Activated naive CD8-positive, alpha-beta T cell treated with anti-CD3 and anti-CD28 coated beads, Interleukin-2, amount 50 U/mL, for 24 hours (primary cell): ENCODE measurements around the gene MLLT6.
A peak's percentile ranks its signal among the peaks of the same experiment; 100 is the strongest.
"Not testable (repeated sequence)": the region's sequence is repeated elsewhere in the genome, so short reads cannot be mapped to it uniquely, and the experiment has no call there.

Experiments
- ATAC-seq: fragments of 150-1000 bp; cut with Tn5 transposase; one replicate; pipeline ENCODE4 v1.10.0; 2021
- DNase-seq: peaks from one replicate; pipeline ENCODE4 v3.0.0; 2021
- H3K27ac Mint-ChIP-seq: one replicate; pipeline ENCODE4 v1.8.0; 2021; ENCODE audit warnings: mild to moderate bottlenecking, mixed read lengths
- H3K27me3 Mint-ChIP-seq: one replicate; pipeline ENCODE4 v1.8.0; 2021; ENCODE audit warnings: mixed read lengths
- H3K36me3 Mint-ChIP-seq: one replicate; pipeline ENCODE4 v1.8.0; 2021; ENCODE audit warnings: low read depth, mixed read lengths
- H3K4me1 Mint-ChIP-seq: one replicate; pipeline ENCODE4 v1.8.0; 2021; ENCODE audit warnings: mixed read lengths
- H3K4me3 Mint-ChIP-seq: one replicate; pipeline ENCODE4 v1.8.0; 2021; ENCODE audit warnings: mild to moderate bottlenecking, moderate library complexity, mixed read lengths
- H3K9me3 Mint-ChIP-seq: one replicate; pipeline ENCODE4 v1.8.0; 2021; ENCODE audit warnings: mixed read lengths

MLLT6 gene

GRCh38 chr17:38720941-38721340 is 15.9 kb downstream of the MLLT6 start:
- H3K36me3 Mint-ChIP-seq: peaks cover 30% of the 10 kb centered on the region
- no peak for ATAC-seq
- no peak for DNase-seq
- H3K27me3 Mint-ChIP-seq: no peaks in the 10 kb centered on the region
- no peak overlapping the region for H3K4me3 Mint-ChIP-seq
- H3K4me1 Mint-ChIP-seq: peaks cover 36% of the 10 kb centered on the region
- H3K9me3 Mint-ChIP-seq: no peaks in the 10 kb centered on the region
- H3K27ac Mint-ChIP-seq: no peak overlapping the region

DNA sequence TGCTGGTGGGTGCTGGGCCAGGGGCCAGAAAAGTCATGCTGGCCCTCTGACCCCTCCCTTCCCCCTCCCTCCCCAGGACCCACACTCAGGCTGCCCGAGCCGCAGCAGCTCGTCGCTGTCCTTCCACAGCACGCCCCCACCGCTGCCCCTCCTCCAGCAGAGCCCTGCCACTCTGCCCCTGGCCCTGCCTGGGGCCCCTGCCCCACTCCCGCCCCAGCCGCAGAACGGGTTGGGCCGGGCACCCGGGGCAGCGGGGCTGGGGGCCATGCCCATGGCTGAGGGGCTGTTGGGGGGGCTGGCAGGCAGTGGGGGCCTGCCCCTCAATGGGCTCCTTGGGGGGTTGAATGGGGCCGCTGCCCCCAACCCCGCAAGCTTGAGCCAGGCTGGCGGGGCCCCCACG is 16.7 kb downstream of the MLLT6 start:
- ATAC-seq: no peak
- Mint-ChIP-seq H3K27me3 (no peaks in the 10 kb centered on the region), H3K4me1 (peaks cover 42% of the 10 kb centered on the region), H3K36me3 (peaks cover 30% of the 10 kb centered on the region), H3K4me3 (no peak overlapping the region), H3K27ac (no peak overlapping the region), H3K9me3 (no peaks in the 10 kb centered on the region)
- DNase-seq: no peak

GRCh38 chr17:38724337-38724988 is 19.4 kb downstream of the MLLT6 start:
- H3K4me1 Mint-ChIP-seq: peaks cover 64% of the 10 kb centered on the region
- no peaks in the 10 kb centered on the region for H3K27me3 Mint-ChIP-seq
- peaks cover 7% of the 10 kb centered on the region for H3K9me3 Mint-ChIP-seq
- no peak for ATAC-seq
- no peak overlapping the region for H3K4me3 Mint-ChIP-seq
- H3K27ac Mint-ChIP-seq: peak overlapping the region; percentile 42
- DNase-seq: no peak
- H3K36me3 Mint-ChIP-seq: peaks cover 29% of the 10 kb centered on the region

DNA sequence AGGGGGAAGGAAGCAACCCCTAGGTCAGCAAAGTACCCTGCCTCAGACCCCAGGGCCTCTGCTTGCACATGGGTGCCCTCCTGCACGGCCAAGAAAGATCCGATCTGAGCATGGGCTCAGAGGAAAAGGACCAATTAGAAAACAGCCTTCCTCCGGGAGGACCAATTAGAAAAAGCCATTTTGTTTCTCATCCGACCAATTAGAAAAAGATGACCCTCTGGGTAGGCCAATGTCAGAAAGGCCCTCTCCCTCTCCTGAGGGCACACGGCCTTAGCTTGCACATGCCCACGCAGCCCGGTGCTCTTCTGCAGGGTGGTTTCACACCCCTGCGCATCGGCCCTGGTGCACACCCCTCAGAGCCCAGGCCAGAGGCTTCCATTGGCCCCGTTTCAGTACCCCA is 20.0 kb downstream of the MLLT6 start:
- peaks cover 65% of the 10 kb centered on the region for H3K4me1 Mint-ChIP-seq

DNA sequence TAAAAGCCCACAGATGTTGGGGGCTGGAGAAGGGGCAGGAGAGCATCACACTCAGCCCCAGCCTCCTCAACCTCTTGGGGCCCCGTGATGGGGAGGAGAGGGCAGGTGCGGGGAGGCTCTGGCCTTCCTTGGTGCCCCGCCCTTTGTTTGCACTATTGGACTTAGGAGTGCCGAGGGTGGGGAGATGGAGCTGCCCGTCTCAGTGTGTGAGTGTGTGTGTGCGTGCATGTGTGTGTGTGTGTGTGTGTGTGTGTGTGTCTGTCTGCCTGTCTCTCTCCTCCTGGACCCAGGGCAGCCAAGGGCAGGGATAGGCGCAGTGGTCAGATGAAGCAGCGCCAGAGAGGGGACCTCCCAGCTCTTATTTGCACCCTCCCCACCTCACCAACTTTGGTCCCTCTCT is 21.1 kb downstream of the MLLT6 start:
- H3K27me3 Mint-ChIP-seq, DNase-seq, H3K4me3 Mint-ChIP-seq, ATAC-seq, H3K9me3 Mint-ChIP-seq: not testable (repeated sequence)
- peak overlapping the region; percentile 68 for H3K27ac Mint-ChIP-seq
- peaks cover 67% of the 10 kb centered on the region for H3K4me1 Mint-ChIP-seq
- H3K36me3 Mint-ChIP-seq: peaks cover 27% of the 10 kb centered on the region

More for the DNA sequence above, 20.0 kb downstream of the MLLT6 start:
- H3K27me3 Mint-ChIP-seq: no peaks in the 10 kb centered on the region
- DNase-seq (no peak), ATAC-seq (no peak)
- H3K9me3 Mint-ChIP-seq: peaks cover 7% of the 10 kb centered on the region
- H3K4me3 Mint-ChIP-seq: no peak overlapping the region
- H3K27ac Mint-ChIP-seq: peak overlapping the region; percentile 42
- peaks cover 29% of the 10 kb centered on the region for H3K36me3 Mint-ChIP-seq

GRCh38 chr17:38727736-38728135 is 22.7 kb downstream of the MLLT6 start:
- Mint-ChIP-seq H3K9me3 (peaks cover 7% of the 10 kb centered on the region), H3K27me3 (peaks cover 2% of the 10 kb centered on the region), H3K4me3 (peak overlapping the region; percentile 78), H3K36me3 (peaks cover 27% of the 10 kb centered on the region), H3K4me1 (peaks cover 75% of the 10 kb centered on the region), H3K27ac (peak overlapping the region; percentile 96)
- peak; percentile 50 for ATAC-seq
- peak; percentile 75 for DNase-seq

- Mint-ChIP-seq H3K27ac (peak overlapping the region; percentile 96), H3K4me1 (peaks cover 75% of the 10 kb centered on the region), H3K27me3 (peaks cover 2% of the 10 kb centered on the region), H3K9me3 (peaks cover 7% of the 10 kb centered on the region), H3K4me3 (peak overlapping the region; percentile 78), H3K36me3 (peaks cover 23% of the 10 kb centered on the region)
- DNase-seq (peak; percentile 62), ATAC-seq (peak; percentile 8)
Observed at GRCh38 chr17:38728290-38728831, 23.3 kb downstream of the MLLT6 start.

GRCh38 chr17:38729368-38729885 is 24.4 kb downstream of the MLLT6 start:
- peak overlapping the region; percentile 78 for H3K4me3 Mint-ChIP-seq
- H3K27ac Mint-ChIP-seq: peak overlapping the region; percentile 96
- peaks cover 7% of the 10 kb centered on the region for H3K9me3 Mint-ChIP-seq
- peaks cover 2% of the 10 kb centered on the region for H3K27me3 Mint-ChIP-seq
- DNase-seq (no peak), ATAC-seq (no peak)
- H3K36me3 Mint-ChIP-seq: peaks cover 22% of the 10 kb centered on the region
- peaks cover 79% of the 10 kb centered on the region for H3K4me1 Mint-ChIP-seq

GRCh38 chr17:38729886-38730525 is 24.9 kb downstream of the MLLT6 start, which contains the start of gene CISD3:
Gene CISD3, plus strand, starts transcription at chr17:38730341. Its CDS starts 18 bp downstream, at chr17:38730359.
- peaks cover 23% of the 10 kb centered on the region for H3K36me3 Mint-ChIP-seq
- ATAC-seq (peak; percentile 68), DNase-seq (peak; percentile 90)
- H3K27me3 Mint-ChIP-seq: peaks cover 2% of the 10 kb centered on the region
- peak within 1 kb of the TSS; percentile 99 for H3K4me3 Mint-ChIP-seq
- peak within 1 kb of the TSS; percentile 97 for H3K27ac Mint-ChIP-seq
- H3K9me3 Mint-ChIP-seq: peaks cover 7% of the 10 kb centered on the region
- peaks cover 79% of the 10 kb centered on the region for H3K4me1 Mint-ChIP-seq

DNA sequence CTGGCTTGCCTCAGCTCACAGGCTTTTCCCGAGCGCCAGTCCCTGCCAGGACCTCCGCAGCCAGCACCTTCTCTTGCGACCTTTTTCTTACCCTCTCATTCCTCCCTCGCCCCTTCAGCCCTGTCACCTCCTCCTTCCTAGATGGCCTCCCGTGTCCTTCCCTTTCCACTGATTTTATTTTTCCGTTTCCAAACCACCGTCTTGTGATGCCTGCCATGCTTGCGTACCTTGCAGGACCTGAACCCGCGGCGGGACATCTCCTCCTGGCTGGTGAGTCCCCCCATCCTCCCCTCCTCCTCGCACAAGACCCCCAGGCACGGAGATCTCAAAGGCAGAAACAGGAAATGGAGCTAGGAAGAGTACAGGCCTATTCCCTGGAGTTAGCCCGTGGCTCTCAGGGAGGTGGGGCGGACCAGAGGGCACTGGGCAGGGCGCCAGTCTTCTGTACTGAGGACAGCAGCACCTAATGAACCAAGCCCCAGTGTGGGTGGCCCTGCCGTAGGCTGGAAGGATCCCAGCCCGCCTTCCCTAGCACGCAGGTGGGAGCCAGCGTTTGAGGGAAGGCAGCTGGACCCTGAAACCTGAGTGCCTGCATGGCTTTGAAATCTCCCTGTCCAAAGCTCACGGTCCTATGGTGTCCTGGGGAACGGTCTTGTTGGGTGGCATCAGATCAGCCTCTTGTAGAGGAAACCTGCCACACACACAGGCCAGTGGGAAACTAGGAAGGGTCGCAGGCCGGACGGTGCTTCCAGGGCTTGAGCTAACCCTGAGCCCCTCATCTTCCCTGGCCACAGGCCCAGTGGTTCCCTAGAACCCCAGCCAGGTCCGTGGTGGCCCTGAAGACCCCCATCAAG is 25.7 kb downstream of the MLLT6 start:
- H3K4me1 Mint-ChIP-seq: peaks cover 77% of the 10 kb centered on the region
- ATAC-seq (no peak), DNase-seq (no peak)
- H3K27me3 Mint-ChIP-seq: peaks cover 2% of the 10 kb centered on the region
- peak overlapping the region; percentile 97 for H3K27ac Mint-ChIP-seq
- peak overlapping the region; percentile 99 for H3K4me3 Mint-ChIP-seq
- peaks cover 7% of the 10 kb centered on the region for H3K9me3 Mint-ChIP-seq
- peaks cover 19% of the 10 kb centered on the region for H3K36me3 Mint-ChIP-seq

DNA sequence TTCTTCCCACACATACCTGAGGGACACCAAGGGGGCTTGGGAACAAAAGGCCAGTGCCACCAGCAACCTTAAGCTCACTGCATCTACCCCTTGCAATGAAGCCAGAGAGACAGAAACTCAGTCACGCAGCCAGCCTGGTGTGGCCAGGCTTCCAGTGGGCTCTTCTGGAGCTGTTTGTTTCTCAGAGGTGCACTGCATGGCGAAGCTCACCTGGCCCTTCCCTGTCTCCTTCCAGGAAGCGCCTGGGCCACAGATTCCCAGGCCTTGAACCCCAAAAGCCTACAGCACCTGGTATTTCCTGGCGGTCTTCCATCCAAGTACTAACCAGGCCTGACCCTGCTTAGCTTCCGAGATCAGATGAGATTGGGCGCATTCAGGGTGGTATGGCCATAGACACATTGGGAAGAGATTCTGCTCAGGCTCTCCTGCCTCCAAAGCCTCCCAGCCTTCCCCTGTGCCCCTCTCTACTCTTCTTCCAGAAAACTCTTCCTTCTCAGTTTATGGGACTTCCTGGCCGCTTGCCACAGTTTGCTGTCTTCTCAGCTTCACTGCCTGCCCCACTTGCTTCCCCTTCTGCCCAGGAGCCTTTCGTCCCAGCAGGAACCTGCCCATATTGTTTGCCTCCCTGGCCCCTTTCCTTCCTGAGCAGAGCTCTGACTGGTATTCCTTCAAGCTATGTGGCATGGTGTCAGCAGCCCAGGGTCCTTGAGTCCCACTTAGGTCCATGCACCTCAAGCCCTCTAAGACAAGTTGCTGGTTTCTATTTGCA is 26.6 kb downstream of the MLLT6 start:
- peak overlapping the region; percentile 97 for H3K27ac Mint-ChIP-seq
- peaks cover 18% of the 10 kb centered on the region for H3K36me3 Mint-ChIP-seq
- peak overlapping the region; percentile 99 for H3K4me3 Mint-ChIP-seq
- H3K4me1 Mint-ChIP-seq: peaks cover 70% of the 10 kb centered on the region
- peaks cover 2% of the 10 kb centered on the region for H3K27me3 Mint-ChIP-seq
- peaks cover 7% of the 10 kb centered on the region for H3K9me3 Mint-ChIP-seq
- no peak for DNase-seq
- no peak for ATAC-seq

DNA sequence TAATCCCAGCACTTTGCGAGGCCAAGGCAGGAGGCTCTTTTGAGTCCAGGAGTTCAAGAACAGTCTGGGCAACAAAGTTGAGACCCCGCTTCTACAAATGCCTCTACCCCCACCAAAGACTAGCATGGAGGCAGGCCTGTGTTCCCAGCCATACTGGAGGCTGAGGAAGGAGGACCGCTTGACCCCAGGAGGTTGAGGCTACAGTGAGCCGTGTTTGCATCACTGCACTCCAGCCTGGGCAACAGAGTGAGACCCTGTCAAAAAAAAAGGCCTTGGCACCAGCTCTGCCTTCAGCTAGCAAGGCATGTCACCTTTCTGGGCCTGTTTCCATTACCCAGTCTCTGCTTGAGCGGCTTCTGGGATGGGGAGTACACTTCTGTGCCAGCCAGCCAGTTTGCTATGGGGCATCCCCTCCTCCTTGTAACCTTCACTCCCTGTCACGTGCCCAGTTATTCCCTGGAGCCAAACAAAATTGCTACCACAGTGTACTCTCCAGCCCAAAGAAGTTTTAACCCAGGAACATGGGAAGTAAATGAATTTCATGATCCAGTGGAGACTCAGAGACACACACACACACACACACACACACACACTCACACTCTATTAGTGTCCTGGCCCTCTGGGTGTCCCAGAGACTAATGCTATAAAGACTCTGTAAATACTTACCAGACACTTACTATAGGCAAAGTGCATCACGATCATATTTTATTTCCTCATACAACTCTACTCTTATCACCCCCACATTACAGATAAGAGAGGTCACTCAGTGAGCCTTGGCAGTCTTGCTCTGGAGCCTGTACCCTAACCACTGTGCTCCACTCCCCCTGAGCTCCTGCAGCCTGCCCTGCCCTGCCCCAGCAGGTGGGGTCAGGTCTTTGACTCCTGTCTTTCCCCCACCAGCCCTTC is 27.6 kb downstream of the MLLT6 start:
- H3K27me3 Mint-ChIP-seq: peaks cover 2% of the 10 kb centered on the region
- H3K9me3 Mint-ChIP-seq: peaks cover 7% of the 10 kb centered on the region
- H3K27ac Mint-ChIP-seq: peak overlapping the region; percentile 97
- H3K4me1 Mint-ChIP-seq: peaks cover 60% of the 10 kb centered on the region
- peak overlapping the region; percentile 99 for H3K4me3 Mint-ChIP-seq
- DNase-seq: no peak
- no peak for ATAC-seq
- peaks cover 17% of the 10 kb centered on the region for H3K36me3 Mint-ChIP-seq
